Measurements from ENCODE around the gene PDCD7.

GRCh38 chr15:65068403-65068788 lies 65.2 kb downstream of the PDCD7 start:
- TF ChIP-seq YY1 (IDR thresholded peaks at IDR 0.05; ENCODE audit: low read depth) (no peak), TEAD4 (IDR thresholded peaks at IDR 0.05) (no peak), RAD21 (IDR thresholded peaks at IDR 0.05; ENCODE audit: low read depth) (no peak)
